Measurements from ENCODE around the gene KIF1B.

- no peak for TF ChIP-seq CTCF (IDR thresholded peaks at IDR 0.05; ENCODE audit: low read length)
- TF ChIP-seq EZH2phosphoT487 (IDR thresholded peaks at IDR 0.05; ENCODE audit: low read length): no peak
Measured at GRCh38 chr1:10195570-10195969, 14.8 kb upstream of the KIF1B start.

Measured in MM.1S (cell line).